ENCODE results near the gene GREB1L.
"Not testable (repeated sequence)": the region's sequence is repeated elsewhere in the genome, so short reads cannot be mapped to it uniquely, and the experiment has no call there.

Gene GREB1L

GRCh38 chr18:21309248-21309647, 67.2 kb downstream of the GREB1L start:
- no peak for TF ChIP-seq CTCF (IDR thresholded peaks at IDR 0.05; ENCODE audit: insufficient read depth, low read depth, low read length, missing control alignments)
- H3K4me3 ChIP-seq (ENCODE audit: low read depth, low read length), result no peak overlapping the region
- no peak for DNase-seq (ENCODE audit: low read depth)

- H3K4me3 ChIP-seq (ENCODE audit: low read depth, low read length), result not testable (repeated sequence)
These were observed 69.9 kb downstream of the GREB1L start for GRCh38 chr18:21311980-21312379.

GRCh38 chr18:21313576-21313975, 71.5 kb downstream of the GREB1L start:
- H3K4me3 ChIP-seq (ENCODE audit: low read depth, low read length), result no peak overlapping the region
- no peak for TF ChIP-seq CTCF (IDR thresholded peaks at IDR 0.05; ENCODE audit: insufficient read depth, low read depth, low read length, missing control alignments)
- no peak for DNase-seq (ENCODE audit: low read depth)

More at GRCh38 chr18:21311980-21312379, 69.9 kb downstream of the GREB1L start:
- not testable (repeated sequence) for DNase-seq (ENCODE audit: low read depth)

- no peak for TF ChIP-seq CTCF (IDR thresholded peaks at IDR 0.05; ENCODE audit: insufficient read depth, low read depth, low read length, missing control alignments)
- DNase-seq (ENCODE audit: low read depth), result no peak
- no peak overlapping the region for H3K4me3 ChIP-seq (ENCODE audit: low read depth, low read length)
These were observed 72.7 kb downstream of the GREB1L start for GRCh38 chr18:21314724-21315123.

GRCh38 chr18:21315126-21315525, 73.1 kb downstream of the GREB1L start:
- H3K4me3 ChIP-seq (ENCODE audit: low read depth, low read length); DNase-seq (ENCODE audit: low read depth): not testable (repeated sequence)

GRCh38 chr18:21315741-21316197, 73.7 kb downstream of the GREB1L start:
- no peak for DNase-seq (ENCODE audit: low read depth)
- no peak overlapping the region for H3K4me3 ChIP-seq (ENCODE audit: low read depth, low read length)
- no peak for TF ChIP-seq CTCF (IDR thresholded peaks at IDR 0.05; ENCODE audit: insufficient read depth, low read depth, low read length, missing control alignments)

GRCh38 chr18:21316296-21316695, 74.3 kb downstream of the GREB1L start:
- no peak overlapping the region for H3K4me3 ChIP-seq (ENCODE audit: low read depth, low read length)
- TF ChIP-seq CTCF (IDR thresholded peaks at IDR 0.05; ENCODE audit: insufficient read depth, low read depth, low read length, missing control alignments), result no peak
- DNase-seq (ENCODE audit: low read depth), result no peak

- DNase-seq (ENCODE audit: low read depth), result no peak
- H3K4me3 ChIP-seq (ENCODE audit: low read depth, low read length), result no peak overlapping the region
- TF ChIP-seq CTCF (IDR thresholded peaks at IDR 0.05; ENCODE audit: insufficient read depth, low read depth, low read length, missing control alignments), result no peak
These were observed 79.7 kb downstream of the GREB1L start for GRCh38 chr18:21321711-21322110.
